Measurements from ENCODE around the gene PRR30. TPM values are rescaled to one million over a fixed set of nuclear protein-coding genes. Genes with fewer than 3 reads are reported as not detected.

Gene PRR30
- total RNA-seq, 2 experiments from 2014 or later, result not detected

DNA sequence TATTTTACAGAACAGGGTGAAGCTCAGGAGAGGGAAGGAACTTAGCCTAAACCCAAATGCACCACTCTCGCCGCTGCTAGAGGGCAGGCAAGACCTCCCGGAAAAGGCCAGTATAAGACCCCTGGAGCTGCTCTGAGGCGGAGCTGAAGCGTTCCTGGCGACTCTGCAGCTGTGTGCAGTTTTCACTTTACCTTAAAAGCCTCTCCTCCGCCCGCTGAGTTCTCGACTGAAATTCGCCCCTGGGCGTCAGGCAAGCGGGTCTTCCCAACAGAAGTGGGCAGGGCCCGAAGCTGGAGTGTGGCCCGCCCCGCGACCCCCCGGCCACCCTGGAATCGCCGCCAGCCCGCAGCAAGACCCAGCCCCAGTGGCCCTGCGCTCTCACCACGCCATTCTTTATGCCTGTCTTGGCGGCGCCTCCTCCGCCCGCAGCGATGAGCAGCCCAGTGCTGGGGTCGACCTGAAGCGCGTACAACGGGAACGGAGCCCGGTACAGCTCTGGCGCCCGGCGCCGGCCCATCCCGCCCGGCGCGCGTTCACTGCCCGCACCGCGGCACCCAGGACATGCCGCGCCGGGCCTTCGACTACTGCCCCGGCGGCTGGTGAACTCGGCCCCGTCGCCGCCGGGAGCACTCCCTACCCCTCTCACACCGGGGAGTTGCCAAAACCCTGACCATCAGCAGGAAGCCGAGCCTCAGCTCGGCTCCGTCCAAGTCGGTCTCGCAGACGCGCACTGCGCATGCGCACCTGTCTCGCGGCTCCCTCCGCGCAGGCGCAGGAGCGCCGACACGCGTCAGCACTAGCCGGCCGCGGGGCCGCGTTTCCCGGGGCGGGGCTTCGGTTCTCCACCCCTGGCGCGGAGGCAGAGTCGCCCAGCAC, 5.1 kb downstream of the PRR30 start, which contains the start of gene PREB:
Gene PREB (minus strand): TSS at position 732 of the 876 bp plus-strand sequence. CDS start 215 bp downstream, at position 517.
- peaks cover 40% of the 10 kb centered on the region for H3K36me3 Mint-ChIP-seq (ENCODE audit: low read depth)
- H3K4me3 Mint-ChIP-seq, result peak within 1 kb of the TSS; percentile 96
- ChIA-PET CTCF (interaction anchor here (0.6 to 2.9 kb wide), 17 partner anchors 11 to 172 kb away, joined by 3 to 26 read pairs (median 4); partner anchors contain the start of genes ABHD1, OST4 and TRIM54), POLR2A (interaction anchor here (0.7 to 5.4 kb wide), 14 partner anchors 8 to 294 kb away, joined by 3 to 57 read pairs (median 7); partner anchors contain the start of genes ABHD1, AGBL5, ATRAID and MPV17)
- peak within 1 kb of the TSS; percentile 96 for H3K27ac Mint-ChIP-seq
- DNase-seq, result peak; percentile 98
- no peaks in the 10 kb centered on the region for H3K27me3 Mint-ChIP-seq
- peaks cover 34% of the 10 kb centered on the region for H3K4me1 Mint-ChIP-seq
- no peaks in the 10 kb centered on the region for H3K9me3 Mint-ChIP-seq

GRCh38 chr2:27133195-27133875, 5.9 kb downstream of the PRR30 start:
- no peaks in the 10 kb centered on the region for H3K27me3 Mint-ChIP-seq
- ChIA-PET CTCF (interaction anchor here (0.6 to 2.9 kb wide), 18 partner anchors 10 to 172 kb away, joined by 3 to 26 read pairs (median 4); partner anchors contain the start of genes ABHD1, AGBL5, OST4 and TRIM54), POLR2A (interaction anchor here (0.8 to 5.4 kb wide), 11 partner anchors 9 to 295 kb away, joined by 3 to 57 read pairs (median 8); partner anchors contain the start of genes ABHD1, AGBL5, ATRAID and MPV17)
- peaks cover 43% of the 10 kb centered on the region for H3K36me3 Mint-ChIP-seq (ENCODE audit: low read depth)
- peak overlapping the region; percentile 78 for H3K27ac Mint-ChIP-seq
- peaks cover 34% of the 10 kb centered on the region for H3K4me1 Mint-ChIP-seq
- peak overlapping the region; percentile 96 for H3K4me3 Mint-ChIP-seq
- H3K9me3 Mint-ChIP-seq, result no peaks in the 10 kb centered on the region
- peak; percentile 41 for DNase-seq

DNA sequence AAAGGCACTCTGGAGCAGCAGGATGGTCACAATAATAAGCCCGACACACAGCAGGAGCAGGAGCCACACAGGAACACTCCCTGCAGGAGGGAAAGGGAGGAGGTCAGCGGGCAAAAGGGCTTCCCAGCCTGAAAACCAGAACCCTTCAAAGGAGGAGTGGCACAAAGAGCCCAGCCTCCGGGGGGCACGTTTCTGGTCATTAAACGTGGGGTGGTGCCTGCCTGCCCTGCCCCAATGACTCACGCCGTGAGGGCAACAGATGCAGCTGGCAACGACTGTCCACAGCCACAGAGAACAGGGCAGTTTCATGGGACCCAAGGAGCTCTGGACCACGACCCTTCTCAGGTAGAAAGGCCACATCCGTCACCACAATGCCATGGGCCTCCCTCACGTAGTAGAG, 7.8 kb downstream of the PRR30 start:
- Mint-ChIP-seq H3K9me3 (no peaks in the 10 kb centered on the region), H3K4me3 (no peak overlapping the region), H3K4me1 (peaks cover 34% of the 10 kb centered on the region), H3K27me3 (no peaks in the 10 kb centered on the region), H3K36me3 (ENCODE audit: low read depth) (peaks cover 43% of the 10 kb centered on the region), H3K27ac (peak overlapping the region; percentile 40)
- no peak for DNase-seq
- CTCF ChIA-PET, result interaction anchor here (0.6 to 1.3 kb wide), 2 partner anchors 60 to 137 kb away, joined by 3 to 6 read pairs; no protein-coding TSS in a partner anchor
- POLR2A ChIA-PET, result interaction anchor here (5.4 kb wide), 1 partner anchor 8 kb away, joined by 57 read pairs; the partner anchor contains the start of gene ABHD1

GRCh38 chr2:27130396-27130795, 8.8 kb downstream of the PRR30 start:
- CTCF ChIA-PET, result no interaction called here
- Mint-ChIP-seq H3K36me3 (ENCODE audit: low read depth) (peaks cover 43% of the 10 kb centered on the region), H3K9me3 (no peaks in the 10 kb centered on the region), H3K27ac (no peak overlapping the region), H3K4me1 (peaks cover 31% of the 10 kb centered on the region), H3K4me3 (no peak overlapping the region), H3K27me3 (no peaks in the 10 kb centered on the region)
- POLR2A ChIA-PET, result no interaction called here
- no peak for DNase-seq

- Mint-ChIP-seq H3K27me3 (peaks cover 2% of the 10 kb centered on the region), H3K4me3 (no peak overlapping the region), H3K36me3 (ENCODE audit: low read depth) (peaks cover 40% of the 10 kb centered on the region), H3K4me1 (peaks cover 26% of the 10 kb centered on the region), H3K9me3 (no peaks in the 10 kb centered on the region), H3K27ac (peak overlapping the region; percentile 45)
- ChIA-PET POLR2A (interaction anchor here (0.7 kb wide), 1 partner anchor 8 kb away, joined by 3 read pairs; no protein-coding TSS in a partner anchor), CTCF (no interaction called here)
- no peak for DNase-seq
Measured at GRCh38 chr2:27128668-27129571, 10.3 kb downstream of the PRR30 start.

DNA sequence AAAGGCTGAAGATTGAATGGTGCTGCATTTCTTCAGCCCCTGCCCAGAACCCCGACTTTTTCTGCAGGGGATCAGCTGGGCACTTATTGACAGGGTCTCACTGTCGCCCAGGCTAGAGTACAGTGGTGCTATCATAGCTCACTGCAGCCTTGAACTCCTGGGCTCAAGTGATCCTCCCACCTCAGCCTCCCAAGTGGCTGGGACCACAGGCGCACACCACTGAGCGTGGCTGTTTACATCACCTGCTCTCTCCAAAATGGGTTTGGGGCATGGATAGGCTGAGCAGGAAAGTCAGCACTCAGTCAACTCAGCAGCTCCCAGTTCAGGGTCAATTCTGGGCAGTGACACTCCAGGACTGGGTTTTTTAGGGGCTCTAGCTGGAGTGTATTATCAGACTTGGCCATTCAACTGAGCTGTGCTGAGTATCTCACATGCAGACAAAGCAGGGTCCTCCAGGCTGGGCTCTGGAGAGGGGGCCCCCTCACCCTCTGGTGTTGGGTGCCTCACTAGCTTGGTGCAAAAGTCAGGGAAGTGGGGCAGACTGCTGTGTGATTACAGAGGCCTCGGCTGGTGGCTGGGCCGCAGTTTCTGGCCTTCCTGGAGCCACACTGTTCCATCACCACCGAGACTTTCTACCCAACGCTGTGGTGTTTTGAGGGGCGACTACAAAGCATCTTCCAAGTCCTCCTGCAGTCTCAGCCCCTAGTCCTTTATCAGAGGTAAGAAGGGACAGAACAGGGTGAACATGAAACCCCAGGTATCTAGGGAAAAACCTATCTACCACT, 11.1 kb downstream of the PRR30 start:
- no peak overlapping the region for H3K27ac Mint-ChIP-seq
- CTCF ChIA-PET, result no interaction called here

GRCh38 chr2:27126252-27126710, 12.9 kb downstream of the PRR30 start:
- CTCF ChIA-PET, result interaction anchor here (2.0 kb wide), 1 partner anchor 153 kb away, joined by 4 read pairs; no protein-coding TSS in a partner anchor
- Mint-ChIP-seq H3K36me3 (ENCODE audit: low read depth) (peaks cover 19% of the 10 kb centered on the region), H3K4me1 (peaks cover 10% of the 10 kb centered on the region), H3K27me3 (peaks cover 22% of the 10 kb centered on the region), H3K4me3 (no peak overlapping the region), H3K9me3 (no peaks in the 10 kb centered on the region), H3K27ac (no peak overlapping the region)
- POLR2A ChIA-PET, result interaction anchor here (1.0 to 1.6 kb wide), 2 partner anchors 8 to 14 kb away, joined by 3 to 9 read pairs; partner anchors contain the start of gene PREB
- DNase-seq, result no peak

More for the DNA sequence above, 11.1 kb downstream of the PRR30 start:
- H3K4me3 Mint-ChIP-seq, result no peak overlapping the region
- DNase-seq, result no peak
- peaks cover 33% of the 10 kb centered on the region for H3K36me3 Mint-ChIP-seq (ENCODE audit: low read depth)
- H3K27me3 Mint-ChIP-seq, result peaks cover 5% of the 10 kb centered on the region
- POLR2A ChIA-PET, result interaction anchor here (0.7 kb wide), 1 partner anchor 9 kb away, joined by 3 read pairs; no protein-coding TSS in a partner anchor
- H3K9me3 Mint-ChIP-seq, result no peaks in the 10 kb centered on the region
- peaks cover 23% of the 10 kb centered on the region for H3K4me1 Mint-ChIP-seq

GRCh38 chr2:27125104-27125503, 14.1 kb downstream of the PRR30 start:
- Mint-ChIP-seq H3K9me3 (no peaks in the 10 kb centered on the region), H3K27ac (no peak overlapping the region), H3K4me1 (peaks cover 9% of the 10 kb centered on the region), H3K4me3 (no peak overlapping the region), H3K36me3 (ENCODE audit: low read depth) (peaks cover 7% of the 10 kb centered on the region), H3K27me3 (peaks cover 30% of the 10 kb centered on the region)
- POLR2A ChIA-PET, result interaction anchor here (1.0 to 3.0 kb wide), 2 partner anchors 9 to 13 kb away, joined by 3 to 57 read pairs; partner anchors contain the start of gene PREB
- no peak for DNase-seq
- CTCF ChIA-PET, result interaction anchor here (1.9 to 4.0 kb wide), 2 partner anchors 9 to 155 kb away, joined by 5 to 26 read pairs; partner anchors contain the start of gene PREB

DNA sequence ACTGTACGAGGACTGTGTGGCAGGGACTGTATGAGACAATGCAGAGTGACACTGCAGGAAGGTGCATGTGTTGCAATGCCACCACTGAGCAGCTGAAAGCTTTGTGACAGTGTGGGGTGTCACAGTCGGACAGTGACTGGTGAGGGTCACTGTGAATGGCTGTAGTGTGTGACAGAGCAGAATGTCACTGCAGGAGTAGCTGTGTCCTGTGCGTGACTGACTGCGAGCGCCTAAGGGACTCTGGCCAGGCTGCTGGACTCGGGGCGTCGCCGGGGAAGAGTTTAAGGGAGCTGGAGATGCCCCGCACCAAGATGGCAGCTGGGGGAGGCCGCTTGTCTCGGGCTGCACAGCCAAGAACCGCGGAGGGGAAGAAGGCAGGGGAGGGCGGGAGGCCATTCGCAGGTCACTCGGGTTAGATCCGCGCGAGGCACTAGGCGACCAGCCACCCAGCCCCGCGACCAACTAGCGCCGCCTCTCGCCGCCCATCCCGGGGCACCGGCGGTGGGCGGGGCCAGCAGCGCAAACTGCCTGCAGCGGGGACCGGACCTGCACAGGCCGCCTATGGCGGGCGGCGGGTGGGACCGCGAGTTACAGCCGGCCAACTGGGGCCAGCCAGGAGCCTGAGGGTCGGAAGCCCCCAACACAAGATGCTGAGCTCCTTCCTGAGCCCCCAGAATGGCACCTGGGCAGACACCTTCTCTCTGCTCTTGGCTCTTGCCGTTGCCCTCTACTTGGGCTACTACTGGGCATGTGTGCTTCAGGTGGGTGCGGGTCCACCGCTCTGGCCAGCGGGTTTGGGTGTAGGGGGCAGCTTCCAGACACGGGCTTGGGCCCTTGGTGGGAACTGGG, 15.7 kb downstream of the PRR30 start, which contains the start of gene ABHD1:
Gene ABHD1 (plus strand): TSS at position 514 of the 849 bp plus-strand sequence. CDS start 134 bp downstream, at position 648.
- peaks cover 41% of the 10 kb centered on the region for H3K27me3 Mint-ChIP-seq
- no peaks in the 10 kb centered on the region for H3K9me3 Mint-ChIP-seq
- no peak within 1 kb of the TSS for H3K27ac Mint-ChIP-seq
- DNase-seq, result peak; percentile 62
- no peaks in the 10 kb centered on the region for H3K36me3 Mint-ChIP-seq (ENCODE audit: low read depth)
- peak within 1 kb of the TSS; percentile 79 for H3K4me3 Mint-ChIP-seq
- CTCF ChIA-PET, result interaction anchor here (0.8 to 4.0 kb wide), 10 partner anchors 9 to 179 kb away, joined by 3 to 26 read pairs (median 4); partner anchors contain the start of gene PREB
- peaks cover 14% of the 10 kb centered on the region for H3K4me1 Mint-ChIP-seq
- POLR2A ChIA-PET, result interaction anchor here (0.7 to 3.0 kb wide), 9 partner anchors 10 to 88 kb away, joined by 3 to 57 read pairs (median 3); partner anchors contain the start of genes AGBL5, ATRAID, OST4 and PREB

GRCh38 chr2:27122791-27123190, 16.4 kb downstream of the PRR30 start:
- H3K36me3 Mint-ChIP-seq (ENCODE audit: low read depth), result no peaks in the 10 kb centered on the region
- peaks cover 14% of the 10 kb centered on the region for H3K4me1 Mint-ChIP-seq
- no peak overlapping the region for H3K27ac Mint-ChIP-seq
- CTCF ChIA-PET, result interaction anchor here (0.9 to 4.0 kb wide), 7 partner anchors 11 to 180 kb away, joined by 3 to 26 read pairs (median 5); partner anchors contain the start of gene PREB
- H3K9me3 Mint-ChIP-seq, result no peaks in the 10 kb centered on the region
- peaks cover 46% of the 10 kb centered on the region for H3K27me3 Mint-ChIP-seq
- DNase-seq, result no peak
- peak overlapping the region; percentile 79 for H3K4me3 Mint-ChIP-seq
- POLR2A ChIA-PET, result interaction anchor here (0.7 to 3.0 kb wide), 4 partner anchors 10 to 89 kb away, joined by 3 to 57 read pairs (median 4); partner anchors contain the start of genes ATRAID, OST4, PREB and SLC5A6

All from activated CD4-positive, alpha-beta memory T cell treated with anti-CD3 and anti-CD28 coated beads, Interleukin-2, amount 10 ng/mL, durations not matched to agents 7 days and 5 days (primary cell).